Endodermal cell (in vitro differentiated cells): ENCODE results near the gene FBXL16. TPM values are rescaled to one million over a fixed set of nuclear protein-coding genes. Genes with fewer than 3 reads are reported as not detected.

Experiments
- DNase-seq: peaks from one replicate; pipeline ENCODE4 v3.0.0-alpha.2; 2017
- H3K27ac ChIP-seq: 2 replicates; pipeline ENCODE4 v1.5.1; 2013; ENCODE audit warnings: mild to moderate bottlenecking, low read depth, low read length, moderate library complexity
- H3K27me3 ChIP-seq: 2 replicates; pipeline ENCODE4 v1.6.1; 2013; ENCODE audit warnings: mild to moderate bottlenecking, low read length, moderate library complexity; ENCODE audit not compliant: insufficient read depth, control insufficient read depth, poor library complexity, severe bottlenecking
- H3K36me3 ChIP-seq: 2 replicates; pipeline ENCODE4 v1.7.0; 2013; ENCODE audit warnings: mild to moderate bottlenecking, low read length, moderate library complexity; ENCODE audit not compliant: control insufficient read depth, insufficient read depth
- H3K4me1 ChIP-seq: one replicate; pipeline ENCODE4 v1.7.0; 2013; ENCODE audit warnings: low read length; ENCODE audit not compliant: control insufficient read depth, insufficient read depth
- H3K4me3 ChIP-seq: 2 replicates; pipeline ENCODE4 v1.5.1; 2013; ENCODE audit warnings: mild to moderate bottlenecking, low read length, moderate library complexity
- H3K9ac ChIP-seq: 2 replicates; pipeline ENCODE4 v1.6.1; 2013; ENCODE audit warnings: mild to moderate bottlenecking, low read length, moderate library complexity; ENCODE audit not compliant: poor library complexity, severe bottlenecking; ENCODE audit errors: extremely low read depth
- H3K9me3 ChIP-seq: 2 replicates; pipeline ENCODE4 v1.6.1; 2013; ENCODE audit warnings: mild to moderate bottlenecking, low read length, moderate library complexity; ENCODE audit not compliant: control insufficient read depth
- H3K27ac Mint-ChIP-seq: 2 replicates; pipeline ENCODE4 v1.8.0; 2020; ENCODE audit warnings: mixed read lengths
- H3K27me3 Mint-ChIP-seq: 2 replicates; pipeline ENCODE4 v1.8.0; 2021; ENCODE audit warnings: mild to moderate bottlenecking, mixed read lengths; ENCODE audit not compliant: insufficient read depth
- H3K36me3 Mint-ChIP-seq: 2 replicates; pipeline ENCODE4 v1.8.0; 2020; ENCODE audit warnings: low read depth, mixed read lengths
- H3K4me1 Mint-ChIP-seq: 2 replicates; pipeline ENCODE4 v1.8.0; 2020; ENCODE audit warnings: mixed read lengths
- H3K4me3 Mint-ChIP-seq: 2 replicates; pipeline ENCODE4 v1.8.0; 2020; ENCODE audit warnings: mild to moderate bottlenecking, moderate library complexity, mixed read lengths
- H3K9me3 Mint-ChIP-seq: 2 replicates; pipeline ENCODE4 v1.8.0; 2020; ENCODE audit warnings: mild to moderate bottlenecking, mixed read lengths
- CTCF ChIP-seq: fragments of 200-600 bp; sonication (generic); conservative IDR thresholded peaks from 2 replicates; pipeline ENCODE4 v1.5.0; 2021; ENCODE audit warnings: antibody characterized with exemption, mild to moderate bottlenecking
- WGBS, 2 experiments: methylation state at CpG; one replicate each; pipeline versions ENCODE4 v1.1.5 to v1.1.7; 2013; ENCODE audit warnings: missing lambda C conversion rate in 2 of 2, mixed read lengths in 1 of 2; ENCODE audit not compliant: insufficient coverage in 1 of 2, insufficient read length in 1 of 2; 5-methylcytosine and 5-hydroxymethylcytosine counted together
- total RNA-seq, 2 donors: library from RNA; stranded (reverse); fragmentation: NEBNext Ultra II Directional in 1 of 2; extraction: Animal tissue kit (Norgen Biotek cat#: 25700) in 1 of 2; gene quantifications; 2 replicates in 1 of 2; 3 replicates in 1 of 2; pipeline ENCODE4 v1.2.1, GENCODE V29; 2021

FBXL16 gene
- total RNA-seq, 2 donors from 2014 or later: 0.38 to 2.2 TPM

- DNase-seq: peak; percentile 59
- Histone ChIP-seq H3K36me3 (no peaks in the 10 kb centered on the region), H3K9ac (no peak overlapping the region), H3K4me3 (no peak overlapping the region), H3K27ac (no peak overlapping the region), H3K27me3 (no peaks in the 10 kb centered on the region), H3K4me1 (no peaks in the 10 kb centered on the region), H3K9me3 (no peaks in the 10 kb centered on the region)
- Mint-ChIP-seq H3K9me3 (peaks cover 5% of the 10 kb centered on the region), H3K27me3 (peaks cover 18% of the 10 kb centered on the region), H3K4me1 (peaks cover 13% of the 10 kb centered on the region), H3K27ac (no peak overlapping the region), H3K36me3 (no peaks in the 10 kb centered on the region), H3K4me3 (peak overlapping the region; percentile 8)
- no peak for TF ChIP-seq CTCF
- 39 to 53% methylated on average over 7 to 10 of the region's 10 CpGs for WGBS, 2 experiments
These were observed 46.4 kb upstream of the FBXL16 start for GRCh38 chr16:752007-752312.

- no peaks in the 10 kb centered on the region for H3K9me3 ChIP-seq
- no peaks in the 10 kb centered on the region for H3K36me3 ChIP-seq
- WGBS, 2 experiments: 74 to 76% methylated on average over 27 to 35 of the region's 39 CpGs
- no peak overlapping the region for H3K27ac Mint-ChIP-seq
- no peak overlapping the region for H3K27ac ChIP-seq
- TF ChIP-seq CTCF: no peak
- H3K36me3 Mint-ChIP-seq: no peaks in the 10 kb centered on the region
- H3K4me3 ChIP-seq: no peak overlapping the region
- peaks cover 15% of the 10 kb centered on the region for H3K27me3 Mint-ChIP-seq
- H3K9ac ChIP-seq: no peak overlapping the region
- no peak for DNase-seq
- H3K27me3 ChIP-seq: no peaks in the 10 kb centered on the region
- no peaks in the 10 kb centered on the region for H3K4me1 ChIP-seq
- no peak overlapping the region for H3K4me3 Mint-ChIP-seq
- peaks cover 2% of the 10 kb centered on the region for H3K9me3 Mint-ChIP-seq
- H3K4me1 Mint-ChIP-seq: peaks cover 13% of the 10 kb centered on the region
These were observed 45.8 kb upstream of the FBXL16 start for GRCh38 chr16:751152-752006.

- Mint-ChIP-seq H3K27ac (no peak overlapping the region), H3K9me3 (no peaks in the 10 kb centered on the region), H3K36me3 (no peaks in the 10 kb centered on the region), H3K4me3 (no peak overlapping the region), H3K27me3 (peaks cover 11% of the 10 kb centered on the region), H3K4me1 (peaks cover 13% of the 10 kb centered on the region)
- TF ChIP-seq CTCF: no peak
- H3K4me1 ChIP-seq: no peaks in the 10 kb centered on the region
- no peaks in the 10 kb centered on the region for H3K36me3 ChIP-seq
- no peak overlapping the region for H3K4me3 ChIP-seq
- WGBS, 2 experiments: 76 to 86% methylated on average over 9 of the region's 9 CpGs
- H3K9me3 ChIP-seq: no peaks in the 10 kb centered on the region
- no peak for DNase-seq
- H3K9ac ChIP-seq: no peak overlapping the region
- no peak overlapping the region for H3K27ac ChIP-seq
- no peaks in the 10 kb centered on the region for H3K27me3 ChIP-seq
These were observed 44.9 kb upstream of the FBXL16 start for GRCh38 chr16:750485-750884.
